Caki2 (cell line): Measurements from ENCODE around the gene ZC3HAV1L. TPM values are rescaled to one million over a fixed set of nuclear protein-coding genes. Genes with fewer than 3 reads are reported as not detected.
"Not testable (repeated sequence)": the region's sequence is repeated elsewhere in the genome, so short reads cannot be mapped to it uniquely, and the experiment has no call there.

Experiments used
- DNase-seq: peaks from one replicate; pipeline ENCODE4 v3.0.0-alpha.2; 2015; ENCODE audit warnings: low read depth
- in situ Hi-C: cut with HindIII; loops from 2 replicates; pipeline ENCODE4 v1.10.0; 2016; ENCODE audit warnings: low sequenced_read_pairs, low pct_unique_long_range_greater_than_20kb, mixed read lengths
- total RNA-seq: library from RNA; depleted of rRNA; stranded (reverse); fragments of >200 nt; shearing (Covaris generic); gene quantifications from 2 replicates; pipeline ENCODE4 v1.2.3, GENCODE V29; 2014; ENCODE audit warnings: low replicate concordance

Gene ZC3HAV1L
- total RNA-seq, 1 experiment from 2014 or later, result 14.2 TPM

GRCh38 chr7:139058943-139059342, 23.1 kb upstream of the ZC3HAV1L start:
- no peak for DNase-seq
- in situ Hi-C loops, result no loop called here

- in situ Hi-C loops, result no loop called here
- DNase-seq, result no peak
Measured at GRCh38 chr7:139055674-139056073, 19.8 kb upstream of the ZC3HAV1L start.

- in situ Hi-C loops, DNase-seq: not testable (repeated sequence)
Measured at GRCh38 chr7:139054656-139055055, 18.8 kb upstream of the ZC3HAV1L start.

- peak; percentile 34 for DNase-seq
- in situ Hi-C loops, result no loop called here
Measured at GRCh38 chr7:139054101-139054500, 18.3 kb upstream of the ZC3HAV1L start.

GRCh38 chr7:139051655-139052054, 15.8 kb upstream of the ZC3HAV1L start:
- in situ Hi-C loops, result no loop called here
- DNase-seq, result no peak

- in situ Hi-C loops, result no loop called here
- DNase-seq, result no peak
Measured at GRCh38 chr7:139049936-139050335, 14.1 kb upstream of the ZC3HAV1L start.

GRCh38 chr7:139049111-139049510, 13.3 kb upstream of the ZC3HAV1L start:
- DNase-seq, result no peak
- in situ Hi-C loops, result no loop called here

GRCh38 chr7:139047970-139048369, 12.1 kb upstream of the ZC3HAV1L start:
- in situ Hi-C loops, result no loop called here
- DNase-seq, result no peak

- in situ Hi-C loops, result no loop called here
- DNase-seq, result no peak
Measured at GRCh38 chr7:139046143-139046542, 10.3 kb upstream of the ZC3HAV1L start.

GRCh38 chr7:139044813-139045794, 9.3 kb upstream of the ZC3HAV1L start:
- in situ Hi-C loops, result no loop called here
- no peak for DNase-seq

- peak; percentile 20 for DNase-seq
- in situ Hi-C loops, result no loop called here
Measured at GRCh38 chr7:139043823-139044812, 8.3 kb upstream of the ZC3HAV1L start.

GRCh38 chr7:139041378-139042085, 5.7 kb upstream of the ZC3HAV1L start:
- DNase-seq, result no peak
- in situ Hi-C loops, result no loop called here

GRCh38 chr7:139038691-139039090, 2.8 kb upstream of the ZC3HAV1L start:
- no peak for DNase-seq
- in situ Hi-C loops, result no loop called here

GRCh38 chr7:139036901-139037300, 1.1 kb upstream of the ZC3HAV1L start:
- in situ Hi-C loops, result no loop called here
- no peak for DNase-seq

- in situ Hi-C loops, result no loop called here
- peak; percentile 19 for DNase-seq
Measured at GRCh38 chr7:139034855-139035585, 822 bp downstream of the ZC3HAV1L start.

- in situ Hi-C loops, result no loop called here
- no peak for DNase-seq
Measured at GRCh38 chr7:139034336-139034735, 1.5 kb downstream of the ZC3HAV1L start.

GRCh38 chr7:139033346-139034114, 2.3 kb downstream of the ZC3HAV1L start:
- DNase-seq, result peak; percentile 38
- in situ Hi-C loops, result no loop called here
